ENCODE data around the gene KDM4D.

Gene KDM4D

DNA sequence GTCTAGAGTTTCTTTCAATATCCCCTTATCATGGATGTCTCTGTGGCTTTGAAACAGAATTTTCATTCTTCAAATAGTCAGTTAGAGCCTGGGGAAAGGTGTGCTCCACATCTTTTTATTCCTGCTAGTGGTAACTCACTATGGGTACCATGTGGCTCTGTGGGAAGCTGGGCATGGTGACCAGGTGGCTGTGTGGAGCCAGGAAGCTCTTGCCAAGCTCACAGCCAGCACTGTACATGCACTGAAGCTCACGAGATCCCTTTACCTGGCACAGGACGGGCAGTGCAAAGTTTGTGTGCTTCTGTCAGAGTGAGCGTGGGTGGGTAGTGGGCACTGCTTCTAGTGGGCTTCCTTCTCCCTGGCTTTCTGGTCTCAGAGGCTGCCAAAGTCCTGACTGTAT lies 69.4 kb downstream of the KDM4D start:
- no peak for DNase-seq (ENCODE audit: low read depth)
- H3K4me3 ChIP-seq (ENCODE audit: low read length) = no peak overlapping the region
- TF ChIP-seq, protein P1, sequence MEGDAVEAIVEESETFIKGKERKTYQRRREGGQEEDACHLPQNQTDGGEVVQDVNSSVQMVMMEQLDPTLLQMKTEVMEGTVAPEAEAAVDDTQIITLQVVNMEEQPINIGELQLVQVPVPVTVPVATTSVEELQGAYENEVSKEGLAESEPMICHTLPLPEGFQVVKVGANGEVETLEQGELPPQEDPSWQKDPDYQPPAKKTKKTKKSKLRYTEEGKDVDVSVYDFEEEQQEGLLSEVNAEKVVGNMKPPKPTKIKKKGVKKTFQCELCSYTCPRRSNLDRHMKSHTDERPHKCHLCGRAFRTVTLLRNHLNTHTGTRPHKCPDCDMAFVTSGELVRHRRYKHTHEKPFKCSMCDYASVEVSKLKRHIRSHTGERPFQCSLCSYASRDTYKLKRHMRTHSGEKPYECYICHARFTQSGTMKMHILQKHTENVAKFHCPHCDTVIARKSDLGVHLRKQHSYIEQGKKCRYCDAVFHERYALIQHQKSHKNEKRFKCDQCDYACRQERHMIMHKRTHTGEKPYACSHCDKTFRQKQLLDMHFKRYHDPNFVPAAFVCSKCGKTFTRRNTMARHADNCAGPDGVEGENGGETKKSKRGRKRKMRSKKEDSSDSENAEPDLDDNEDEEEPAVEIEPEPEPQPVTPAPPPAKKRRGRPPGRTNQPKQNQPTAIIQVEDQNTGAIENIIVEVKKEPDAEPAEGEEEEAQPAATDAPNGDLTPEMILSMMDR (conservative IDR thresholded peaks at IDR 0.05; ENCODE audit: low read depth, low read length) = no peak

DNA sequence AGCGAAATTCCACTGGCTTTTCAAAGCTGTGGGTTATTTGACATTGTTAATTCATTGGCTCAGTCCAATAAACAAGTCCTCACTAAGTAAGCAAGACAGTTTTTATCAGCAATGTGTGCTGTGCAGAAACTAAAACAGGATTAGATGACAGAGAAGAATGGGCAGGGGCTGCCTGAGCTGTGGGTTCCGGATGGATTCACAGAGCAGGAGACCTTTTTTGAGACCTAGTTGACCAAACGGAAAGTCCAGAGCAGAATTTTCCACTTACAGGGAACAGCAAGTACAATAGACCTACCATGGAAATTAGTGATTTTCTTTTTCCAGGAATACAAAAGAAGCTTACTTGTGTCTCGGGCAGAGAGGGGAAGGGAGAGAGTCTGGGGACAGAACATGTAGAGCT lies 70.5 kb downstream of the KDM4D start:
- H3K4me3 ChIP-seq (ENCODE audit: low read length) = no peak overlapping the region
- no peak for DNase-seq (ENCODE audit: low read depth)
- TF ChIP-seq, protein P1 (conservative IDR thresholded peaks at IDR 0.05; ENCODE audit: low read depth, low read length) = no peak

GRCh38 chr11:95045812-95046211 lies 72.3 kb downstream of the KDM4D start:
- TF ChIP-seq, protein P1 (conservative IDR thresholded peaks at IDR 0.05; ENCODE audit: low read depth, low read length) = no peak
- no peak overlapping the region for H3K4me3 ChIP-seq (ENCODE audit: low read length)
- DNase-seq (ENCODE audit: low read depth) = no peak

Data from retinal pigment epithelial cell (primary cell).